Vagina (tissue), 2 donors: ENCODE data around the gene PCLAF.
"Not testable (repeated sequence)": the region's sequence is repeated elsewhere in the genome, so short reads cannot be mapped to it uniquely, and the experiment has no call there.

Source experiments
- CTCF ChIP-seq, 3 experiments: fragments of 450-650 bp in 2 of 3; fragments of 200-600 bp in 1 of 3; sonication (generic) in 1 of 3; IDR thresholded peaks; one replicate each; pipeline ENCODE4 v1.5.1; 2017 to 2019; ENCODE audit warnings: antibody characterized with exemption in 3 of 3, mild to moderate bottlenecking in 2 of 3, moderate library complexity in 2 of 3
- POLR2AphosphoS5 ChIP-seq, 2 donors: sonication (generic); formaldehyde crosslinking; IDR thresholded peaks; one replicate each; pipeline ENCODE4 v1.9.0; 2017; ENCODE audit warnings: antibody characterized with exemption in 2 of 2, mild to moderate bottlenecking in 2 of 2, low read depth in 1 of 2; ENCODE audit not compliant: insufficient read depth in 1 of 2

- TF ChIP-seq CTCF (IDR thresholded peaks at IDR 0.05); POLR2AphosphoS5 (IDR thresholded peaks at IDR 0.05; ENCODE audit: insufficient read depth in 1 of 2, low read depth in 1 of 2): not testable (repeated sequence)
Measured at GRCh38 chr15:64392471-64392870, 11.2 kb upstream of the PCLAF start.
